HCT116 (cell line): ENCODE measurements around the gene IMPA2. TPM values are rescaled to one million over a fixed set of nuclear protein-coding genes. Genes with fewer than 3 reads are reported as not detected.
"Not testable (repeated sequence)": the region's sequence is repeated elsewhere in the genome, so short reads cannot be mapped to it uniquely, and the experiment has no call there.

Source experiments
- ATAC-seq: fragments of 200-7000 bp; cut with Tn5 transposase; 2 replicates; pipeline ENCODE4 v1.9.1; 2020; ENCODE audit warnings: mild to moderate bottlenecking, moderate library complexity
- BruUV-seq: library from RNA; stranded (reverse); fragments of 400-500 nt; replicated peaks from 2 replicates; lab custom pipeline; 2021; lab: Mats Ljungman, UMichigan
- CTCF ChIA-PET: fragments of 300-600 bp; sonication (Branson Sonifier 250); formaldehyde crosslinking; loops from one replicate; lab custom pipeline; 2021; ENCODE audit warnings: antibody characterized with exemption; lab: Charles Lee
- POLR2A ChIA-PET: fragments of 300-600, 350-600 bp; sonication (Branson Sonifier 250); formaldehyde crosslinking; loops from one replicate; lab custom pipeline; 2021; ENCODE audit warnings: antibody characterized with exemption; lab: Charles Lee
- RAD21 ChIA-PET, 2 experiments: fragments of 300-600 bp; sonication (Branson Sonifier 250); formaldehyde crosslinking; loops; one replicate each; lab custom pipeline; 2023; ENCODE audit warnings: low total read pairs in 2 of 2; ENCODE audit not compliant: uncharacterized antibody in 2 of 2, unreplicated experiment in 2 of 2, low non-redundant PET in 1 of 2; lab: Charles Lee
- DNase-seq: peaks from one replicate; pipeline ENCODE4 v3.0.0-alpha.2; 2010; ENCODE audit warnings: low read depth, low spot score
- H2AFZ ChIP-seq: fragments of 200-600 bp; shearing (Covaris generic), sonication (generic); 2 replicates; pipeline ENCODE4 v1.6.1; 2017; ENCODE audit warnings: low read depth, mixed run types, mixed read lengths, antibody characterized with exemption, low read length; ENCODE audit not compliant: poor library complexity, severe bottlenecking
- H3K27ac ChIP-seq: 2 replicates; pipeline ENCODE4 v1.5.1; 2012; ENCODE audit warnings: low read depth, low read length
- H3K27me3 ChIP-seq: fragments of 200-600 bp; sonication (generic); 2 replicates; pipeline ENCODE4 v1.6.1; 2016; ENCODE audit warnings: mixed run types, low read length, mixed read lengths; ENCODE audit not compliant: insufficient read depth
- H3K36me3 ChIP-seq, 2 experiments: fragments of 200-500 bp in 1 of 2; fragments of 200-600 bp in 1 of 2; sonication (Bioruptor generic) in 1 of 2; sonication (generic) in 1 of 2; 2 replicates each; pipeline versions ENCODE4 v1.5.1 to v1.6.1; 2014 to 2016; ENCODE audit warnings: low read length in 2 of 2, inconsistent platforms in 1 of 2, mixed read lengths in 1 of 2, mixed run types in 1 of 2; ENCODE audit not compliant: insufficient read depth in 2 of 2, control insufficient read depth in 1 of 2
- H3K4me1 ChIP-seq, 2 experiments: fragments of 200-600 bp in 1 of 2; sonication (generic) in 1 of 2; 2 replicates each; pipeline versions ENCODE4 v1.5.1 to v1.6.1; 2012 to 2017; ENCODE audit warnings: low read length in 2 of 2, inconsistent platforms in 1 of 2, mild to moderate bottlenecking in 1 of 2, mixed read lengths in 1 of 2, mixed run types in 1 of 2, moderate library complexity in 1 of 2; ENCODE audit not compliant: insufficient read depth in 2 of 2, control insufficient read depth in 1 of 2
- H3K4me2 ChIP-seq: fragments of 200-600 bp; sonication (generic); 2 replicates; pipeline ENCODE4 v1.6.1; 2017; ENCODE audit warnings: mixed run types, low read length, mixed read lengths
- H3K4me3 ChIP-seq, 2 experiments: fragments of 200-600 bp in 1 of 2; sonication (generic) in 1 of 2; replicated peaks in 1 of 2; 2 replicates each; pipeline ENCODE4 v1.5.1; 2011 to 2016; ENCODE audit warnings: low read length in 2 of 2, control low read depth in 1 of 2, low read depth in 1 of 2, mild to moderate bottlenecking in 1 of 2, mixed read lengths in 1 of 2, mixed run types in 1 of 2
- H3K79me2 ChIP-seq: fragments of 200-600 bp; sonication (generic); 2 replicates; pipeline ENCODE4 v1.6.1; 2017; ENCODE audit warnings: mild to moderate bottlenecking, mixed run types, low read length, moderate library complexity, mixed read lengths; ENCODE audit not compliant: insufficient read depth
- H3K9ac ChIP-seq: fragments of 200-600 bp; sonication (generic); 2 replicates; pipeline ENCODE4 v1.6.1; 2016; ENCODE audit warnings: low read length, mixed read lengths
- H3K9me2 ChIP-seq: fragments of 200-600 bp; sonication (generic), shearing (Covaris generic); 2 replicates; pipeline ENCODE4 v1.6.1; 2017; ENCODE audit warnings: mixed run types, mild to moderate bottlenecking, moderate library complexity; ENCODE audit not compliant: insufficient read depth
- H3K9me3 ChIP-seq, 2 experiments: fragments of 200-500 bp in 1 of 2; fragments of 200-600 bp in 1 of 2; sonication (Bioruptor generic) in 1 of 2; sonication (generic) in 1 of 2; 2 replicates each; pipeline ENCODE4 v1.6.1; 2014 to 2017; ENCODE audit warnings: low read length in 2 of 2, mixed read lengths in 2 of 2, inconsistent platforms in 1 of 2, low read depth in 1 of 2, mild to moderate bottlenecking in 1 of 2, mixed run types in 1 of 2, moderate library complexity in 1 of 2; ENCODE audit not compliant: control insufficient read depth in 1 of 2, insufficient read depth in 1 of 2
- H4K20me1 ChIP-seq: fragments of 200-600 bp; sonication (generic), shearing (Covaris generic); 2 replicates; pipeline ENCODE4 v1.6.1; 2017; ENCODE audit warnings: mixed run types, mild to moderate bottlenecking, moderate library complexity; ENCODE audit not compliant: insufficient read depth
- CBX3 ChIP-seq: IDR thresholded peaks from 2 replicates; pipeline ENCODE4 v1.6.1; 2012; ENCODE audit warnings: low read depth
- EZH2phosphoT487 ChIP-seq: fragments of 200-600 bp; IDR thresholded peaks from 2 replicates; pipeline ENCODE4 v1.6.1; 2018; ENCODE audit warnings: antibody characterized with exemption, borderline replicate concordance
- POLR2A ChIP-seq: IDR thresholded peaks from 2 replicates; pipeline ENCODE4 v1.7.0; 2011; ENCODE audit warnings: borderline replicate concordance; ENCODE audit not compliant: insufficient read depth, insufficient read length; ENCODE audit errors: extremely low read depth
- SRF ChIP-seq: IDR thresholded peaks from 2 replicates; pipeline ENCODE4 v1.6.1; 2012; ENCODE audit warnings: low read depth
- ZBTB33 ChIP-seq: IDR thresholded peaks from 2 replicates; pipeline ENCODE4 v1.6.1; 2011; ENCODE audit warnings: mild to moderate bottlenecking, low read length, moderate library complexity; ENCODE audit not compliant: insufficient replicate concordance; ENCODE audit errors: extremely low read depth
- intact Hi-C: fragments of 100-400 bp; cut with micrococcal nuclease; formaldehyde crosslinking; loops from 2 replicates; pipeline ENCODE4 v1.10.0; 2022
- total RNA-seq: library from RNA; stranded (reverse); gene quantifications from one replicate; pipeline ENCODE4 v1.2.1, GENCODE V29; 2021; ENCODE audit not compliant: unreplicated experiment
- TF ChIP-seq, protein P1 (sequence below), 3 experiments: fragments of 200-600 bp in 1 of 3; sonication (generic) in 1 of 3; IDR thresholded peaks in 2 of 3; conservative IDR thresholded peaks in 1 of 3; 2 replicates each; pipeline ENCODE4 v1.5.1; 2012 to 2017; ENCODE audit warnings: low read depth in 2 of 3, low read length in 2 of 3, antibody characterized with exemption in 1 of 3, borderline replicate concordance in 1 of 3, control low read depth in 1 of 3, mild to moderate bottlenecking in 1 of 3, mixed read lengths in 1 of 3, mixed run types in 1 of 3, moderate library complexity in 1 of 3; ENCODE audit not compliant: insufficient read depth in 1 of 3

IMPA2 gene
- total RNA-seq, 1 experiment from 2014 or later: 32.5 TPM

- ATAC-seq, H3K27me3 ChIP-seq, intact Hi-C loops, H3K4me1 ChIP-seq, RAD21 ChIA-PET, H3K4me3 ChIP-seq, H3K4me2 ChIP-seq, H3K79me2 ChIP-seq, H3K36me3 ChIP-seq, DNase-seq, H3K9me2 ChIP-seq, H3K9me3 ChIP-seq, H2AFZ ChIP-seq, CTCF ChIA-PET, POLR2A ChIA-PET, BruUV-seq, H3K27ac ChIP-seq, H4K20me1 ChIP-seq, H3K9ac ChIP-seq: not testable (repeated sequence)
These were observed 89.8 kb downstream of the IMPA2 start for GRCh38 chr18:12071066-12071465.

- BruUV-seq: no TSS peak
- DNase-seq (no peak), ATAC-seq (no peak)
- H3K9me3 ChIP-seq: no peaks in the 10 kb centered on the region
- no peak overlapping the region for H3K4me3 ChIP-seq
- no peaks in the 10 kb centered on the region for H4K20me1 ChIP-seq
- no peaks in the 10 kb centered on the region for H3K9me2 ChIP-seq
- no peaks in the 10 kb centered on the region for H3K79me2 ChIP-seq
- no peak overlapping the region for H2AFZ ChIP-seq
- no peaks in the 10 kb centered on the region for H3K36me3 ChIP-seq
- peaks cover 0 to 12% of the 10 kb centered on the region in 2 experiments; a peak in 2 of 4 replicates for H3K4me1 ChIP-seq
- POLR2A ChIA-PET: no interaction called here
- H3K27ac ChIP-seq: no peak overlapping the region
- CTCF ChIA-PET: no interaction called here
- TF ChIP-seq EZH2phosphoT487 (no peak), SRF (no peak), POLR2A (no peak), CBX3 (no peak), ZBTB33 (no peak)
- TF ChIP-seq, protein P1, sequence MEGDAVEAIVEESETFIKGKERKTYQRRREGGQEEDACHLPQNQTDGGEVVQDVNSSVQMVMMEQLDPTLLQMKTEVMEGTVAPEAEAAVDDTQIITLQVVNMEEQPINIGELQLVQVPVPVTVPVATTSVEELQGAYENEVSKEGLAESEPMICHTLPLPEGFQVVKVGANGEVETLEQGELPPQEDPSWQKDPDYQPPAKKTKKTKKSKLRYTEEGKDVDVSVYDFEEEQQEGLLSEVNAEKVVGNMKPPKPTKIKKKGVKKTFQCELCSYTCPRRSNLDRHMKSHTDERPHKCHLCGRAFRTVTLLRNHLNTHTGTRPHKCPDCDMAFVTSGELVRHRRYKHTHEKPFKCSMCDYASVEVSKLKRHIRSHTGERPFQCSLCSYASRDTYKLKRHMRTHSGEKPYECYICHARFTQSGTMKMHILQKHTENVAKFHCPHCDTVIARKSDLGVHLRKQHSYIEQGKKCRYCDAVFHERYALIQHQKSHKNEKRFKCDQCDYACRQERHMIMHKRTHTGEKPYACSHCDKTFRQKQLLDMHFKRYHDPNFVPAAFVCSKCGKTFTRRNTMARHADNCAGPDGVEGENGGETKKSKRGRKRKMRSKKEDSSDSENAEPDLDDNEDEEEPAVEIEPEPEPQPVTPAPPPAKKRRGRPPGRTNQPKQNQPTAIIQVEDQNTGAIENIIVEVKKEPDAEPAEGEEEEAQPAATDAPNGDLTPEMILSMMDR (IDR thresholded peaks at IDR 0.05 in 2 of 3, conservative IDR thresholded peaks at IDR 0.05 in 1 of 3; ENCODE audit: borderline replicate concordance in 1 of 3, insufficient read depth in 1 of 3, low read depth in 2 of 3, low read length in 2 of 3): no peak
- RAD21 ChIA-PET: no interaction called here
- no peak overlapping the region for H3K9ac ChIP-seq
- H3K27me3 ChIP-seq: no peaks in the 10 kb centered on the region
- intact Hi-C loops: no loop called here
- no peak overlapping the region for H3K4me2 ChIP-seq
These were observed 91.7 kb downstream of the IMPA2 start for GRCh38 chr18:12072996-12073395.
